T follicular helper cell (primary cell): ENCODE results near the gene TNS3.

Experiments used
- DNase-seq: peaks from one replicate; pipeline ENCODE4 v3.0.0-alpha.2; 2020; ENCODE audit warnings: low read depth

Gene TNS3

DNA sequence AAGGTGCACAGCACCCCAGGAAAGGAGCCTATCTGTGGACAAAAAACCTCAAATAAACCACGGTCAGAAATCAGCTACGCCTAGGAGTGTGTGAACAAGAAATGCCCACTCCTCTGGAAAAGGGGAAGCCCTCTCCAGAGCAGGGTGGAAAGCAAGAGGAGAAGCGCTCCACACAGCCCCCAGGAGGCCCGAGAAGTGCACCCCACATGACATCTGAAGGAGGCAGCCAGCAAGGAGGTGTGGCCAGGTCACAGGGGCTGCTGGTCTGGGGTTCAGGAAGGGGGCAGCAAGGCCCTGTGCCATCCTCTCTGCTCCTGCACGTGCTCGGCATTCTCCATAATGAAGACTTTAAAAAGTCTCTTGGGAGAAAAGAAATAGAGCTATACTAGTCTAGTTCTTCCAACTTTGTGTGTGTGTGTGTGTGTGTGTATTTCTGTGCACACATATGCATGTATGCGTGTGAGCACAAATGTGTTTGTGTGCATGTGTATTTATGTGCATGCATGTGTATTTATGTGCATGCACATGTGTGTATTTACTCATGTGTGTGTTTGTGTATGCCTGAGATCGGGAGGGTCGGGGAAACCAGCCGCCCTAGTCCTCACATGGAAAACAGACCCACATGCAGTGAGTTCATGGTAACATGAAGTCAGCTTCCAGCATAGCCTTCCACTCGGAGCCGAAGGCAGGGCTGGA lies 76.5 kb downstream of the TNS3 start:
- no peak for DNase-seq

DNA sequence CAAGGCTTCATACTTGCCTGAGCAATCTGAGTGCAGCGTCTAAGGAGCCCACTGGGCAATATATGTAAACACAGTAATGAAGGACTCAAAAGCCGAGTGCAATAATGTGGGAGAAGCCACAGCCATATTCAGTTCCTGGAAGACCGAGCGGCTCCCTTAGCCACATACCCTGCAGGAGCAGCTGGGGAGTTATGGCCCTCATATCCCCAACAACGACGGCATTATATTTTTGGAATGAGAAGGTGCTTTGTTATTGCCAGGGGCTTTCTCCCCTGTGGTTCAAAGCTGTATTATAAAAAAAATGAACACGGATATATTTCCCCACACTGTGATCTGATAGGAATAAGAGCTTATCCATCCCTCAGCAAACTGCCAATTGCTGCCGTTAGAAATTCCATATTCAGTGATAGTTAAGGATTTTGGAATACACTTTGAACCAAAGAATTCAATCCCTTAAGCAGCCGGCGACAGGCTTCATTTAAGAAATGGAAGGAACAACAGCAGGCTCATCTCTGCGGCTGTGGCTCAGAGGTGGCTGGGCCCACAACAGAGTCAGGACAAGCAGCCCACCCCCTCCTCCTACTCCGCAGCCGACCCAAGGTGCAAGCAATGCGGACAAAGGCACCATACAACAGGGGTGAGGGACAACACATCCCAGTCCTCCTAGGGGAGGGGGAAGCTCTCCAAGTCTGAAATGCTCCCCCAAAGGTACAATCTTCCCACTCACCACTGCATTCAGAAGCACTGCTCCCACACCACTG lies 77.2 kb downstream of the TNS3 start:
- no peak for DNase-seq

DNA sequence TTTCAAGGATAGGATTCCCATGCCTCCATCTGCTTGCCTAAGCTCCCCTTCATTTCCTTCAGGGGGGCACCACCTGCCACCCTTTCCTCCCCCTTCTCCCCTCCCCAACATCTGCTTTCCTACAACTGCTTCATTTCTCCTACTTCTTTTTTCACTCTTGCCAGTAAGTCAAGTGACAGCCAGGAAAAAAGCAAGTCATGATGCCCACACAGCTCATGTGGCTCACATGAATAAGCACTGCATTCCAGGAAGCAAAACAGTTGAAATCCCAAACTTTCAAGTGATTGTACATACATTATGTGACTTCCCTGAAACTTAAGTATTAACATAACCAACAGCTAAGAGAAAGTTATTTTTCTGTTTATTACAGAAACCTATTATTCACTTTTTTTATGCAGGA lies 78.6 kb downstream of the TNS3 start:
- DNase-seq, result no peak

- no peak for DNase-seq
Observed at GRCh38 chr7:47502240-47502877, 79.6 kb downstream of the TNS3 start.

DNA sequence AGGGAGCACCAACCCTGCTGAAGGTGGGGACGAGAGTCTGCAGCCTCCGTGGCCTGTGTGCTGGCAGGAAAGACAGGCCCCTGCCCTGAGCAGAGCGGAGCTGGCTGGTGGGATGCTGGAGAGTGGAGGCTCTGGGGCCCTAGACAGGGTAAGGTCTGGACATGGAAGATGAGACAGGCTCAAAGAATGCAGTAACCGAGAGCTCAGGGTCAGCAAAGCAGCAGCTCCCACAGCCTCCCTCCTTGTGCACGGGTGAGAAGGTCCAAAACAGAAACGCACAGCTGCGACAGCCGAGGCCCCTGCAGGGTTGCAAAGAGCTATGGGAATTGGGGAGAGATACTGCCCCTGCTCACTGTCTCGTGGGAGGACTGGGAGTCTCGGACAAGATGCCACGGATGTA lies 80.5 kb downstream of the TNS3 start:
- no peak for DNase-seq

DNA sequence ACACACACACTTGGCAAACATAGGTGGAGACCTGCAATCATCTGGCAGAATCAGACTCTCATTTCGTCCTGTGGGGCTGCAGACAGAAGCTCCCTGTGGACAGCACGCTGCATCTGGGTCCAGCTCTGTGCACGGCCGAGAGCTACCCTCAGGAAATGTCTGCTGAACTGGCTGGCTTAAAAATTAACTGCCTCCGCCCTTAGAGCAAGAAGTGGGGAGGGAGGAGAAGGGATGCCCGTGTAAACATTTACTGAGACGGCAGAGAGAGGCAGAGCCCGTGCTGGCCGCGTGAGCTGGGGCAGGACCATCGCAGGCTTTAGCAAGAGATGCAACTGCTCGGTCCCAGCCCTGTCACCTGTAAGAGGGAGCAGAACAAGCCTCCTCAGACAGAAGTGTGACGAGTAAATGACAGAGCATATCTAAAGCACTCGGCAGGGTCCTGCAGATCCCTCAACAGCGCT lies 81.8 kb downstream of the TNS3 start:
- no peak for DNase-seq

DNA sequence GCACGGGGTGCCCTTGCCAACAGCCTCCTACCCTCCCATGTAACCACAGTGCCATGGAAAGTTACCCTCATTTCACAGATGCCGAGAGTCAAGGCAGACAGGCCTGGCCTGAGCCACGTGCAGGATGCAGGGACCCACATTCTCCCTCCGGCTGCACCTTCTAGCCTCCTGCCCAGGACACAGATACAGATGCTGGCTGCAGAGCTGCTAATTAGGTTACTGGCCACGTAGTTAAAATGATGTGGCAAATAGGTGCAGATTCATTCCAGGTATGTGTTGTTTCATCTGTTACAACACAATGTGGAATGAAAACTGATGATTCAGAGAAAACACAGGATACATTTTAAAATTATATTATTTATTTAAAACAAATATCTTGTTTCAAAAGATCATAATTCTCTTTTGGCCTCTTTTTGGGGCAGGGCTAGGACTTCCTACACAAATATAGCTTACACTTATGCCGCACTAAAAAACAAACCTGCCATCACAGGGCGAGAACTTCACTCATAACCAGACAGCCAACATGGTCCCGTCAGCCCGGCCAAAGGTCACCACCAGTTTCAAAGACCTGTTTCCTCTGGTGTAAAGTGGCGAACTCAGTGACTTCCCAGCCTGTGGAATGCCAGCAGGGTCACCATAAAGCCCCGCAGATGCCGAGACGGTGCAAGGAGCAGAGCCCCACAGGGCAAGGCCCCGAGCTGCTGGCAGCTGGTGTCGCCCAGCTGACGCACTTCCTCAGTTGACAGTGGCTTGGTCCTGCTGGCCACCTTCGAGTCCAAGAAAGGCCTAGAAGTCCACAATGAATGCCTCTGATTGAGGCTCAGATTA lies 83.5 kb downstream of the TNS3 start:
- no peak for DNase-seq

- DNase-seq, result no peak
Observed at GRCh38 chr7:47497367-47498096, 84.4 kb downstream of the TNS3 start.

GRCh38 chr7:47496666-47497065 lies 85.2 kb downstream of the TNS3 start:
- DNase-seq, result no peak

- DNase-seq, result no peak
Observed at GRCh38 chr7:47496056-47496665, 85.8 kb downstream of the TNS3 start.

DNA sequence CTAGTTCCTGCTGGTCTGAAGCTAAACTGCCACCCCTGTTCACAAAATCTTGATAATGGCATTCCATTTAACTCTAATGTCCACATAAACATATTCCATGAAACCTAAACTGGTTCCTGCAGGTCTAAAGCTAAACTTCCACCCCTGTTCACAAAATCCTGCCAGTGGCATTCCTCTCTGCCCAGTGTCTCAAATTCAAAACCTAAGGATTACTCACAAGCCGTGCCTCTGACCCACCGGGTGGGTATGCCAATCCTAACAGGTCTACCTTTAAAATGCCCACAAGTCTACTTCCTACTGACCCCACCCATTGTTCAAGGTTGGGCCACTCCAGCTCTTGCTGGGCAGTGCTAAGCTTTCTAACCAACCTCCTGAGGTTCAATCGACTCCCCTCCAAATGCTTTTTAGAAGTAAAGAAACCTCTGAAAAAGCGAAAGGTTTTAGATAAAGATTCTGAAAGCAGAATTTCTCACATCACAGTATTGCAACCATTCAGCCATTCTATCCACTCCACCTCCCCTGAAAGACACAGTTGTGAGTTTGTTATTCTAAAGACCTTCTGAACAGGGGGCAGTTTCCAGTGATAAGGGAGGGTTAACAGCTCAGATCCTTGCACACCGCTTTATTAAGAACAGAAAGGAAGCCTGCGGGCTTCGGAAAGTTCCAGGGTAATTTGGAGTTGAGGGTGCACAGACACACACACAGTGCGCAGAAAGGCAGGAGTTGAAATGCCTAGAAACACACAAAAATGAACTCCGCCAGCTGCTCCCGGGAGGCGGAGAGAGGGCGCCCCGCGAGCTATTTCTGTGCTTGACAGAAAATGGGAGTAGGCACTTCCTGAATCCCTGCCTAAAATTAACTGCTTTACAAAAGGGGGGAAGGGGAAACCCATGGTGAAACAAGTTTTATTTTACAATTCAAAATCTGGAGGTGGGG lies 87.7 kb downstream of the TNS3 start:
- no peak for DNase-seq

DNA sequence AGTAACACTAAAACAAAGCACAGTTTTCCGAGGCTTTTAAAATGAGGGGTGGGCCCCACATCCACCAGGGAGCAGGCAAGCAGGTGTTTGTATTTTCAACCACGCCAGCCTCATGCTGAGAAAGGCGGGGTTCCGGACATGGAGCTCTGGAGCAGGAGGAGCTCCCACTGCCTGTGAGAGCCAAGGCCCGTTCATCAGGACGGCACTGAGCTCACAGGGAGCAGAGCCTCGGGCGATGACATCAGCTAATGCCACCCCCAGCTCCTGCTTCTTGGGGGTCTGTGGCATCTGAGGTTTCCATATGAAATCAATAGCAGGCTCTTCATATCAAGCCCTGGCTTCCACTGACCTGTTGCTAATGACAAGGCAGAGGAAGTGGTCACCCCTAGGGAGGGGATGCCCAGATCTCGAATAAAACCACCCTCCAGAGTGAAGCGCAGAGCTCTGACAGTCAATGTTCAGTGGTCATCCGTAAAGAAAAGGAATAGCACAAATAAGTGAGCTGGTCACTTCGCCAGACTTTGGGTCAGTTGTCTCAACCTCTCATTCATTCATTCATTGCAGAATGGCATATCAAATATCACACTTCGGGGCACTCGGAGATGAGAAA lies 89.1 kb downstream of the TNS3 start:
- DNase-seq, result no peak

DNA sequence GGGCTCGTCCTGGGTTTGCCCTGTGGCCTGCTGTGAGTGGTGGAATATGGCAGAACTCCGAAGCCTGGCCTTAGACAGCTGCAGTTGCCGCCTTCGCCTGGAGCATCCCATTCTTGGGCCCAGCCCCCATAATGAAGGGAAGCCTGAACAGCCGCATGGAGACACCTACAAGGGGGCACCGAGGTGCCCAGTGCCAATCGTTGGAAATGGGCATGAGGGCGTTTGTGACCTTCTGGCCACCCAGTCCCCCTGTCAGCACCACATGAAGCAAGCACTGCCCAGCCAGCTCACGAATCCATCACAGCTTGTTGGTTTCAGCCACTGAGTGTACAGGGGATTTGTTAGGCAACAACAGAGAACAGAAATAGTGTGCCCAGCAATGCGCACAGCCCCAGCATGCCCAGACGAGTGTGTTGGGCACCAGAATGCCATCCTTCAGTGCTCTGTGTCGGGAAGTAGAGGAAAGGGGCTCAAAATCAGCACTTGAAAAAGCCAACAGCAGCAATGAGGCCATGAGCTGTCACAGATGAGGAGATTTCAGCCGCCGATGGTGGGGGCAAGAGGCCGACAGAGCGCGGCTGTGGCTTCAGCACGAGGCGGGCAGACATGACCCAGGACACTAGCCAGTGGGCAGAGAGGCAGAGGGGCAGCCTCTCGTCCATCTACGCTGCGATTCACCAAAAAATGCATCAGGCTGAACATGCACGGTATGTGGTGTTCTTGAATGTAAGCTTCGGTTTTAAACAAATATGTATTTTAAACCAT lies 91.2 kb downstream of the TNS3 start:
- DNase-seq, result no peak

- no peak for DNase-seq
Observed at GRCh38 chr7:47489624-47490023, 92.3 kb downstream of the TNS3 start.

DNA sequence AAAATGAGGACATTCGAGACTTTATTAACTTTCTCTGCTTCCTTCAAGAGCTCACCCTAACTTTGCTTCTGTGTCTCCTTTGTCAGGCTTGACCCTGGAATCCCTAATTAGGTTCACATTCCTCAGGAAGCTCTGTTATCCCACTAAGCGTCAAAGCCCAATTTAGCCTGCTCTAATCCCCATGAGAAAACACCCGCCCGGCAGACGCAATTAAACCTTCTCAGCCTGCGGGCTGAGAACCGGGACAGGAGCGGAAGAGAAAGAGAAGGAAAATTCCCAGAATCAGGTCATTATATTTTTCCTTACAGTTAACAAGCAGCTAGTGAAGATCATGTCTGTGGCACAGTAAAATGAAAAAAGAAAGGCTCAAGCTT lies 93.0 kb downstream of the TNS3 start:
- no peak for DNase-seq

DNA sequence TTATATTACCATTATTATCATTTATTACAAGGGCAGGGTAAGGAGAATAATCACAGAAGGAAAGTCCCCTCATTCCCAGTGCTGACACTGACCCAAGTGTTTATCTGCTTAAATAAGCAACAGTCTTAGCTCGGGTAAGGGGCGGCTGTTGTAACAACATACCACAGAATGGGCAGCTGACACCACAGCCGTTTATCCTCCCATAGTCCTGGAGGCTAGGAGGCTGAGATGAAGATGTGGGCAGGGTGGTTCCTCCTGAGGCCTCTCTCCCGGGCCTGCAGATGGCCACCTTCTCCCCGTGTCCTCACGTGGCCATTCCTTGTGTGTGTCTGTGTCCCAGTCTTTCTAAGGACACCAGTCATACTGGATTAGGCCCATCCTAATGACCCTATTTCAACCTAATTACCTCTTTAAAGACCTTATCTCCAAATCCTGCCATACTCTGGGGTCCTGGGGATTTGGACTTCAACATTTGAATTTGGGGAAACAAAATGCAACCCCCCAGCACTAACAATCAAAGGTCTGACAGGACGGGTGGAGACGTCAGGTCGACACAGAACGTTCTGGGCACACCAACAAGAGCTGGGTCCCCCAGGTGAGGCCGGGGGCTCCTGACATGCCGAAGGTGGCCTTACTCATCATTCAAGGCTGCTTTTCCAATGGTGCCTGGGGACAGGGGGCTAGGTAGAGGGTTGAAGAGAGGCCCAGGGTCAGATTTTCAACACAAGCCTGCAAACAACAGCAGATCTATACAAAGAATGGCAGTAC lies 93.5 kb downstream of the TNS3 start:
- DNase-seq, result no peak

GRCh38 chr7:47485640-47486435 lies 96.1 kb downstream of the TNS3 start:
- DNase-seq, result no peak
